Measurements from ENCODE around the gene PSMC3.

The PSMC3 gene

DNA sequence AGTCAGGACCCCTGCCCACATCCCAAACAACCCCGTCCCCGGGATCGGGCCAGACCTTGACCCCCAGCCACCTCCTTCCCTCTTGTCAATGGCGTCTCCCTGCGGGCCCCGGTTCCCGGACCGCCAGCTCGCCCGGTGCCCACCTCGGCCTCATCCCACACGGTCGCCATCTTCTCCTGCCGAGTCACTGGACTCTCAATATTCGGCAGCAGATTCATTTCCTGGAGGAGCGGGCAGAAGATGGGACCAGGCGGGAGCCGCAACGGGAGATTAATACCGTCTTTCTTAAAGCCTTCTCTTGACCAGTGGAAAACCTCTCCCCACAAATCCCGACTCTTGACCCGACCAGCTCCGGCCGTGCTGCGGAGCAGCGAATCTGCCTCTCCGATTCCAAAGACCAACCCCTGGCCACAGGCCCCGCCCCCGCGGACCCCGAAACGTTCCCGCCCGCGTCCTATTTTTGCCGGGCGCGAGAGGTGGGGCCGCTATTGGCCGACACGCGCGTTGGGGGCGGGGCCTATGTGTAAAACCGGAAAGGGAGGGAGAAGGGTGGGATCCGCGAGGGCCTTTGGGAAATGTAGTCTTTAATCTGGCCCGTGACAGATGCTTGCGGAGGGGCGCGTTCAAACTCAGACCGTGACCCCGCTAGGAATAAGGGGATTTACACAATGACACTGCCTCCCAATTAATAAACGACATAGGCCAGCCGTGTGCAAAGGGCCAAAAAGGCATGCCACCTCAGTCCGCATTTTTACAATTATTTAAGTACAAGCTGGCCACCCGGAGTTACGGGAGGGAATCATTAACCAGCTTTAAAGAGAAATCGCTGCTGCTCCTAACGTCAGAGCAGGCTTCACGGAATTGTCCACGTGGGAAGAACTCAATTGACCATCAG lies at the start of gene PSMC3:
PSMC3 (minus strand) TSS at position 378 of the 895 bp plus-strand sequence; CDS start at position 218, 160 bp downstream.
- peak; percentile 97 for DNase-seq (ENCODE audit: low read depth)

DNA sequence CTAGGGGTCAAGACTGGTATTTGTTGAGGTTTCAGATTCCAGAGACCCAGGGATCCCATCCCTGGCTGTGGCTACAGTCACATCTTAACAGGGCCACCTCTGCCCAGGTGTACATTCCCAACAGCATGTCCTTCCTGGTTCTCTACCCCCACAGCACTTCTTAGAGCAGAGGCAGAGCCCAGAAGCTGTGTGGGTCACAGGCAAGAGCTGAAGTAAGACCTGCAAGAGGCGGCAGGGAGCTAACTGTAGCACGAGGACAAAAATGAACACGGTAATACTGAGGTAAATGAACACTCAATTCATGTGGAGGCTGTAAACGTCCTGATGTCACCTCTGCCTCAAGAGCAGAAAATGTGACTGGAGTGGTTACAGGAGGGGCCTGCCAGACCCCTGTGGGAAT lies 44.4 kb upstream of the PSMC3 start:
- DNase-seq (ENCODE audit: low read depth), result no peak

DNA sequence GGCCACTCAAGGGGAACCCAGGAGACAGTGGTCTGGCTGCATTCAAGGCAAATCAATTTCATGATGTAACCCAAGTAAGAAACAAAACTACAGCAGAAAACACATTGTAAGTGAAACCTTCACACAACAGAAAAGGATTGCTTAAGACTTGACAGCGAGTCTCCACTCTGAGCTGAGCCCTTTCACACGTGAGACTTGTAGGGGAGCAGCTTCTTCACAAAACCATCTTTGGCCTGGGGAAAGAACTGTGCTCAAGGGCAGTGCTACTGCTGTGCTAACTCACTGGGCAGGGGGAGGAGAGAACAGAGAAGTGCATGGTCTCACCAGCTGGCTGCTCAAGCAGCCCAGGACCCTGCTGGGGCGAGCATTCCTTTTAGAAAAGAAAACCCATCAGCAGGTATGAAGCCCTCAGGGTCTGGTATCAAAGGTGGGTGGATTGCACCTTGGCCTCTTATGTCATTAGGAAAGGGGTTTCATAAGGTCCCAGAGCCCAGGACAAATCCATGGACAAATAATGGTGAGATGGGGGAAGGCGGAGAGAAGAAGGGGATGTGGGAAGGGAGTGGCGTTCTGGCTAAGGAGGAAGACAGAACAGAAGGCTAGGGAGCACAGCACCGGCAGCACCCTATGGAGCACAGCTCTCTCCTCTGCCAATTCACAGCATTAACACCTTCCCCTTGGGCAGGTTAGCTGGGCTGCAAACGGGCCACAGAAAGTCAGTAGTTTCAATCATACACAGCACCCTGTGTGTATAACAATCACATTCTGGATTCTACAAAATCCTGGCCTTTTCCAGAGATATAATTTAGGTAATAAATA lies 43.3 kb upstream of the PSMC3 start:
- DNase-seq (ENCODE audit: low read depth), result no peak

DNA sequence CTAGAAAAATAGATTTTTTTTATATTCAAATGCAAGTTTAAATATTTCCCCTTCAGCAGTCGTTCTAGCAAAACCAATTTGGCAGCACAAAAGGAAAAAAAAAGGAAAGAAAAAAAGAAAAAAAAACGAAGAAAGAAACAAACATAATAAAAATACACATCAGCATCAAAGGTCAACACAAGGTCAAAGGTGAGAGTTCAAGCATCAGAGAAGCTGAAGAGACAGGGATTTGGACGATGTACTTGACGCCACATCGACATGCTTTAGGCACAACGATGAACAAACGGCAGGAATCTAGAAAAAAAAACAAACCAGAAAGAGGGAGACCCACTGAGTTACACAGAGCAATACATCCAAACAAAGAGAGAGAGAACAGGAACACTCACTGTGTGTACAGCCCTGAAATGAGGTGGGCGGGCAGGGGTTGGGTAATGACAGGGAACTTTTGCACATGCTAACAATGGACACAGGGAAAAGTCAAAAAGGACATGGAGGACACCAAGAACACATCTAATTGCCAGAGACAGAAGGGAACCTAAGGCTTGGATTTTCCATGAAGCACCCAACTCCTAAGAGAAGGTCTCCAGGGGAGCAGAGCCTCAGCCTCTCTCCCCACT lies 42.5 kb upstream of the PSMC3 start:
- no peak for DNase-seq (ENCODE audit: low read depth)

DNA sequence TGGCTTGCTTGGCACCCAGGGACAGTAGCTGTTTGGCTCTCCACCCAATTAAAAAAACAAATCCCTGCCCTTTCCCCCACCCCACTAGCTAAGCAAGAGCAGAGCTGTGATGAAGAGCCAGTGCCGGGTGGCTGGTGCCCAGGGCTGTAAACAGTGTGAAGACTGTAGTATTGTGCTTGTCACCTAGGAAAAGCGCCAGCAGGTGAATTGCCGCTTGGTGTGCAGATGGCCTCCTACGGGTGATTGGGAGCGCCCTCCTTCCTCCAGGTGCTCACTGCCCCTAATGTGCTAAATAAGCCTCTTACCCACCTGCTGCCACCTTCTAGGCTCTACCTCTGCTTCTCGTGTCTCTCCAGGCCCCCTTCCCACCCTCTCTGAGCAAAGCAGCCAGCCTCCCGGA lies 41.1 kb upstream of the PSMC3 start:
- DNase-seq (ENCODE audit: low read depth), result no peak

DNA sequence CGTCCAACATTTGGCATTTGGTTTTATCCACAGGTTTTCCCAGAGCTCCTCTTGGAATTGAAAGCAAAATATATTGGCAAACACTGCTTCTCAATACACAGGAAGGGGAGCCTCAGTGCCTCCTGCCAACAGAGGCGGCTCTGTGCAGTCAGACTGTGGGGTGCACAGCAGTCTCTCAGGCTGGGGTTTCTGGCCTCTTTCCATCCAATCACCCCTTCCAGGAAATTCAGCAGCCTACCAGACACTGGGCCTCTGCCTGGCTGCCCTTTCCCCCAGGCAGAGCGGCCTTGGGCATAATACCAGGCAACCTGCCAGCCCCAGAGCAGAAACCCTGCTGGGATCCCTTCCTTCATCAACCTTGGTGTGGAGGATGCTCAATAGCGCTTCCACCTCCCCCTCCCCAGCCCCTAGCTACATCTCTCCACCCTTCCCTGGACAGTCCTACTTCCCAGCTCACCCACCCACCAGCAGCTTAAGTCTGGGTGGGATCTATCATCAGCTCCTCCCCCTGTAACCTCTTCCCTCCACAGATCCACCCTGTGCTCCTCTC lies 40.5 kb upstream of the PSMC3 start:
- no peak for DNase-seq (ENCODE audit: low read depth)

DNA sequence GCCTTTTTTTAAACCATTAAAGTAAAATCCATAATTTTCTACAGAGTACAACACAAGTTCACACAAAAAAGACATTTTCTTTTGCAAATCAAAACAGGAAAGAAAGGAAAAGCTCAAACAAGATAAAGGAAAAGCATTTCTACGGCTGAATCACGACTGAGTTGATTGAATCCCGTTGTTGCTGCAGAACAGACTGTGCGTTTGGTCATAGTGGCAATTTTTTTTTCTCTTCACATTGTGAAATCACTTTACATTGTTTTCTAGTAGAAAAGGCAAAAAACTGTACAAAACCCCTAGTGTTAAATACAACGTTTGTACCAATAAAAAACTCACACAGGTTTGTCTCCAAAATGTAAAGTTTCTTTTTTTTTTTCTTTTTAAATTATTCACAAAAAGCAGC lies 40.0 kb upstream of the PSMC3 start:
- DNase-seq (ENCODE audit: low read depth), result no peak

DNA sequence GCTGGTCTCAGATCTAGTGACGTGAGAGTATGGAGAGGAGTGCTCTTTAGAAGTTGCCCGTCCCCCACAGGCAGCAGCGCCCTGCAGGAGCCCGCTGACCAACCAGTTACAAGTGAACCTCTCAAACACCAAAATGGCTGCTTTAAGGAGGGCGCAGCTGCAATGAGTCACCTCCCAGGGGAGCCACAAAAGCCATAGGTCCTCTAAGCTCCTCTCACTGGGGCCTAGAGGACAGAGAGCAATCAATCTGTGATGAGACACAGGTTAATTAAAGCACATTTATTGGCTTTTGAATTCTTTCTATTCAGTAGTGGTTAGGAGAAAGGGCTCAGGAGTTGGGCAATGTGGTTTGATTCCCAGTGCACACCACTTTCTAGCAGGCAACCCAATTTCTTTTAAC lies 38.2 kb upstream of the PSMC3 start:
- DNase-seq (ENCODE audit: low read depth), result no peak

DNA sequence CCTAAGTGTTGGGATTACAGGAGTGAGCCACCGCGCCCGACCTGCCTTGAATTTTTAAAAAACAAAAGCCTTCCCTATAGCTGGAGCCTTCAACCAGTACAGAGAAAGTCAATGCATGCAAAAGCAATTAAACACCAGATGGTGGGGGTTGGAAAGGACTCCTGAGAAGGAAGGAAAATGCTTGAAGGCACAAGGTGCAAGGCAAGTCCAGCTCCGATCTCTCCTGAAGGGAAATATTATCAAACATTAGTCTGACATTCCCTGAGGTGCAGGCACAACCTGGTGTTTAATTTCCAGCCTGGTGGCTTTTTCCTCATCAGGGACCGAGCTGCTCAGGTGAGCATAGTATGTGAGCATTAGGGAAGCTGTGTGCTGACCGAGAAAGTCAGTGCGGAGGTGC lies 35.6 kb upstream of the PSMC3 start:
- no peak for DNase-seq (ENCODE audit: low read depth)

DNA sequence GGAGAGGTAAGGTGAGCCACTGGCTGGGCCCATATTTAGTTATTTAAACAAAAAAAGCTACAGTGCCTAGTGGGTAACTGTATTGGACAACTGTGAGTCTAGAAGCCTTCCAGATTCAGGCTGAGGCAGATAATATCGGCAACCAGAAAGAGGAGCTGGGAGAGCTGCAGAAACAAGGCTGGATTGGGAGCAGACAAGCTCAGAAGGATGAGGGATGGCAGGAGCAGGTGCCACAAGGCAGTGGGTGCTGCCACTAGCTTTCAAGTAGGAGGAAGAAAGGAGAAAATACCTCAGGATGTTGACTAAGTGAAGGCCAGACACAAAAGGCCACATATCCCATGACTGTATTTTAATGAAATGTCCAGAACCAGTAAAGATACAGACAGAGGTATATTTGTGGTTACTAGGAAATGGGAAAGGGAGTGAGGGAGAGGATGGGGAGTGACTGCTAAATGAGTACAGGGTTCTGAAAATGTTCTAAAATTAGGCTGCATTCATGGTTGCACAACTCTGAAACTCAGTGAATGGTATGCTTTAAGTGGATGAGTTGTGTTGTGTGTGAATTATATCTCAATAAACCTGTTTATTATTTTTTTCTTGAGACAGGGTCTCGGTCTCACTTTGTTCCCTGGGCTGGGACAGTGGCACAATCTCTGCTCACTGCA lies 34.5 kb upstream of the PSMC3 start:
- DNase-seq (ENCODE audit: low read depth), result no peak

DNA sequence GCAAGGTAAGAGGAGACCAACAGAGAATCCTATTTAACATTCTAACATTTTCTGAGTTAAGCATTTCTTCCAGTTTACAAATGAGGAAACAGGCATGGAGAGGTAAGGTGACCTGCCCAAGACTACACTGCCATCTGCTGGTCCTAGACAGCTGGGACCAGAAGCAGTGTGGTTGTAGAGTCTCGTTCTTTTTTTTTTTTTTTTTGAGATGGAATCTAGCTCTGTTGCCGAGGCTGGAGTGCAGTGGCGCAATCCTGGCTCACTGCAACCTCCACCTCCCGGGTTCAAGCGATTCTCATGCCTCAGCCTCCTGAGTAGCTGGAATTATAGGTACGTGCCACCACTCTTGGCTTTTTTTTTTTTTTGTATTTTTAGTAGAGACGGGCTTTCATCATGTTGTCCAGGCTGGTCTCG lies 28.0 kb upstream of the PSMC3 start:
- DNase-seq (ENCODE audit: low read depth), result peak; percentile 66

DNA sequence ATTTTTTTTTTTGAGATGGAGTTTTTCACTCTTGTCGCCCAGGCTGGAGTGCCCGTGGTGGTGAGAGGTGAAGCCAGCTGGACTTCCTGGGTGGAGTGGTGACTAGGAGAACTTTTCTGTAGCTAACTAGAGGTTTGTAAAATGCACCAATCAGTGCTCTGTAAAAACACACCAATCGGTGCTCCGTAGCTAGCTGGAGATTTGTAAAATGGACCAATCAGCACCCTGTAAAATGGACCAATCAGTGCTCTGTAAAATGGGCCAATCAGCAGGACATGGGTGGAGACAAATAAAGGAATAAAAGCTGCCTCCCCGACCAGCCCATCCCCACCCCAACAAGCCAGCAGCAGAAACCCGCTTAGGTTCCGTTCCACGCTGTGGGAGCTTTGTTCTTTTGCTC lies 27.1 kb upstream of the PSMC3 start:
- no peak for DNase-seq (ENCODE audit: low read depth)

DNA sequence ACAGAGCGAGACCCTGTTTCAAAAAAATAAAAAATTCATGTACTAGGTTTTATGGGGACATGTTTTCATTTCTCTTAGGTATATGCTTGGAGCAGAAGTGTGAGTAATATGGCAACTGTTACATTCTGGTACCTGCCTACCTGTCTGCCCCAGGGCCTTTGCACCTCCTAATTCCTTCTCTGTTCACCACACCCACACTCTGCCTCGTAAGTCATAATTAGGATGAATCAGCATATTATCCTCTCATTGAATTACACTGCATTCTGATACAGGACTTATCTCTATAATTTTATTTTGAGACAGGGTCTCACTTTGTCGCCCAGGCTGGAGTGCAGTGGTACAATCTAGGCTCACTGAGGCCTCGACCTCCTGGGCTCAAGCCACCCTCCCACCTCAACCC lies 25.8 kb upstream of the PSMC3 start:
- no peak for DNase-seq (ENCODE audit: low read depth)

DNA sequence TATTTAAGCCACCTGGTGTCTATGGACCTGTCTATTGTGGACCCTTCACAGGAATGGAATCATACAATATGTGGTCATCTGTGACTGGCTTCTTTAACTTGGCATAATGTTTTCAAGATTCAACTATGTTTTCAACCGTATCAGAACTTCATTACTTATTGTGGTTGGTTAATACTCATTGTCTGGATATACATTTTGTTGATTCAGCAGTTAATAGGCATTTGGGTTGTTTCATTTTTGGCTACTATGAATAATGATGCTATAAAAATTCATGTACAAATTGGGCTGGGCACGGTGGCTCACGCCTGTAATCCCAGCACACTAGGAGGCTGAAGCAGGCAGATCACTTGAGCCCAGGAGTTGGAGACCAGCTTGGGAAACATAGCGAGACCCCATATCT lies 25.2 kb upstream of the PSMC3 start:
- DNase-seq (ENCODE audit: low read depth), result no peak

DNA sequence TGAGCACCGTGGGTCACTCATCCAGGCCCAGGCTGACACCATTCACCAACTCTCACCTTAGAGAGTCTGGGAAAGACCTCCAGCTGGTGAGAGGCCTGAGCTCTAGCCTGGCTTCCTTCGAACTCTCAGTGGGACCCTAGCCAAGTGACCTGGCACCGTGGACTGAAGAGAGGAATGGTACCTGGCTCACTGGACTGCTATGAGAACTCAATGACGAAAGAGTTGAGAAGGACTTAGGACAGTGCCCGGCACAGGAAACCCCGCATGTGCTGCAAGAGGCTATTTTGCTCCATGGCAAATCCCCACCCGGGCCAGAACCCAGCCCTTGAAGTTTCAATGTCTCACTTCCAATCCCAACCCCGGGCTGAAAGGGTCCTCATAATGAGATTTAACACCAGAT lies 23.3 kb upstream of the PSMC3 start:
- DNase-seq (ENCODE audit: low read depth), result no peak

DNA sequence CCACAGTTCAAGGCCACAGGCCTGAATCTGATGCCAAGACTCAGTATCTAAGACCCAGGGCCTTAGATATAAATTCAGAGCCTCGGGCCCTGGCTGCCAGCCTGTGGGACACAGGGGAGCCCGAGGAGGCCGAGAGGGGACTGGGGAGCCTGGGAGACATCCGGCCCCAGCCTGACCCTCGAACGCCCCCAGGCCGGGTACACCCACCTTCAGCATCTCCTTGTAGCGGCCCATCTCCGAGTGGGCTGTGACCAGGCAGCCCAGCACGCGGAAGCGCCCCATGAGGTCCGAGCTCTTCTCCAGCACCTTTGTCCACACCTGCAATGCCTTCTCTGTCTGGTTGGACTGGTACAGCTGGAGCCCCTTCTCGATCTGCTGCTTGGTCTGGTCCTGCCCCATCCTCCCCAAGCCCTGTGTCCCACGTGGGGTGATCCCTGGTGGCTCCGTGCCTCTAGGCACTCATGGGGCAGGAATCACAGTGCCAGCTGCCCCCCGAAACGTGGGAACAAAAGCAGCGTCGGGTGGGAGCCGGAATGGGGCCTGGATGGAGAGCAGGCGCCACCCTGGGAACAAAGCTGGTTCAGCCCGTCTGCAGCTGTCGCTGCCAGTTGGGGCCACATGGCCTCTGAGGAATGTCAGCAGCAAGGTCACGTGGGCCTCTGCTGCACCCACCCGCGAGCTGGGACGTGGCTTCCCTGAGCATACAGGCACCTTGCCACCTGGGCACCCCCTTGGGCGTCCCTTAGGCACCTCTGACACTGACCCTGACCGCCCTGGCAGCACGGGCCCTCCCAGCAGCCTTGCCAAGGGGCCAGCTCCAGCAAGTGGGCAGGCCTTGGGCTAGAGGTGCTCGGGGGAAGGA lies 22.6 kb upstream of the PSMC3 start, which contains the start of gene RAPSN:
RAPSN (minus strand) TSS at position 571 of the 862 bp plus-strand sequence; CDS start at position 399, 172 bp downstream.
- no peak for DNase-seq (ENCODE audit: low read depth)

DNA sequence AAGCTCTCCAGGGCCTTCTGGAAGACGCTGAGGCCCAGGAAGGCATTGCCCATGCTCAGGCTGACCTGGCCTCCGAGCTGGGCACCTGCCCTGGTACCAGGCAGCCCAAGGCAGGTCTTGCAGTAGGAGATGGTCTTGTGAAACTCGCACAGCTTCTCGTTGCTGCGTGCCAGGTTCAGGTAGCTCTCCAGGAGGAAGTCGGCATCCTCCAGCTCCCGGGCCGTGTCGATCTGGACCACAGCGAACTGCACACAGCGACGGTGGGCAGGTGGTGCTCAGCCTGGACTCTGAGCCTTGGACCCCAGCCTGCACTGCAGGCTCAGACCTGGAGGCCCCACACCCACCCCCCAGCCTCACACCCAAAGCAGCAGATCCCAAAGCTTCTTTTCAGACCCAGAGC lies 21.7 kb upstream of the PSMC3 start:
- DNase-seq (ENCODE audit: low read depth), result no peak

DNA sequence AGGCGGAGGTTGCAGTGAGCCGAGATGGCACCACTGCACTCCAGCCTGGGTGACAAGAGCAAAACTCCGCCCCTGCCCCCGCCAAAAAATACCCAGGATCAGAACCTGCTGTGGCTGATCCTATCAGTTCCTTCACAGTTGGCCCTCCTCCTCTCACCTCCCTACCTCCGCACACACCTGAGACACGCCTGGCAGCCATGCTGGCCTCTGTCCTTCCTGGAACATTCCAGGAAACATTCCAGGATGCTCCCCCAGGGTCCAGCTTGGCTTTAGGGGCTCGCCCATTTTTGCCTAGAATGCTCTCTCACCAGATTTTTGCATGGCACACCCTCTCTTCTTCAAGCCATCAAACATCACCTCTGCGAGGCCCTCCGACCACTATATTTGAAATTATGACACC lies 20.6 kb upstream of the PSMC3 start:
- no peak for DNase-seq (ENCODE audit: low read depth)

DNA sequence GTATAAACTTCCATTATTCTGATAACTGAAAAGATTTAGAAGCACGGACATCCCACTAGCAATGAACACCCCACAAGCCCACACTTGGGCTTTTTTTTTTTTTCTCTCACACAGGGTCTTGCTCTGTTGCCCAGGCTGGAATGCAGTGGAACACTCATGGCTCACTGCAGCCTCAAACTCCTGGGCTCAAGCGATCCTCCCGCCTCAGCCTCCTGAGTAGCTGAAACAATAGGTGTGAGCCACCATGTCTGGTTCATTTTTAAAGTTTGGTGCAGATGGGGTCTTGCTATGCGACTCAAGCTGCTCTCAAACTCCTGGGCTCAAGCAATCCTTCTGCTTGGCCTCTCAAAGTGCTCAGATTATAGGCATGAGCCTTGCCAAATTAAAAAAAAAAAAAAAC lies 19.6 kb upstream of the PSMC3 start:
- DNase-seq (ENCODE audit: low read depth), result no peak

DNA sequence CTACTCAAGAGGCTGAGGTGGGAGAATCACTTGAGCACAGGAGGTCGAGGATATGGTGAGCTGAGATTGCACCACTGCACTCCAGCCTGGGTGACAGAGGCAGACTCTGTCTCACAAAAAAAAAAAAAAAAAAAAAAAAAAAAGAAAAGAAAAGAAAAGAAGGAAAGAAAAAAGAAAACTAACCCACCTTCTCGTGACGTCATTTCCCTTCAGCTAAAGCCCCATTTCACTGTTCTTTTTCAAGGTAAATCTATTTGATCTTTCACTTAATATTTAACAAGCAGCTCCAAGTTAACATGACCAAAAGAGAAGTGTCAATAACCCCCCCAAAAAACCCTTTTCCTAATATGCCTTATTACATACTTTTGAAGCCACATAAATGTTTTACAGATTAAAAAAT lies 17.6 kb upstream of the PSMC3 start:
- no peak for DNase-seq (ENCODE audit: low read depth)
